HG02798 (cell line): ENCODE data around the gene KCNQ4.
A peak's percentile ranks its signal among the peaks of the same experiment; 100 is the strongest.

Experiments
- ATAC-seq: cut with Tn5 transposase; IDR thresholded peaks from one replicate; pipeline ENCODE4 v1.9.1; 2021; ENCODE audit warnings: mild to moderate bottlenecking; ENCODE audit not compliant: unreplicated experiment, poor library complexity

The KCNQ4 gene

GRCh38 chr1:40838045-40838979, 54.7 kb downstream of the KCNQ4 start:
- ATAC-seq, result no peak

GRCh38 chr1:40838980-40839942, 55.7 kb downstream of the KCNQ4 start:
- no peak for ATAC-seq

- no peak for ATAC-seq
These were observed 56.4 kb downstream of the KCNQ4 start for GRCh38 chr1:40839943-40840335.

GRCh38 chr1:40840526-40841323, 57.1 kb downstream of the KCNQ4 start:
- no peak for ATAC-seq

GRCh38 chr1:40841602-40842001, 58.0 kb downstream of the KCNQ4 start:
- no peak for ATAC-seq

GRCh38 chr1:40842207-40842606, 58.6 kb downstream of the KCNQ4 start:
- no peak for ATAC-seq

GRCh38 chr1:40842691-40843090, 59.1 kb downstream of the KCNQ4 start:
- no peak for ATAC-seq

- no peak for ATAC-seq
These were observed 60.5 kb downstream of the KCNQ4 start for GRCh38 chr1:40844079-40844478.

GRCh38 chr1:40844887-40845878, 61.6 kb downstream of the KCNQ4 start:
- ATAC-seq, result no peak

GRCh38 chr1:40845895-40846294, 62.3 kb downstream of the KCNQ4 start:
- ATAC-seq, result no peak

- ATAC-seq, result no peak
These were observed 63.6 kb downstream of the KCNQ4 start for GRCh38 chr1:40847023-40847745.

GRCh38 chr1:40848530-40849189, 65.1 kb downstream of the KCNQ4 start:
- ATAC-seq, result no peak

- peak; percentile 57 for ATAC-seq
These were observed 66.4 kb downstream of the KCNQ4 start for GRCh38 chr1:40849801-40850592.

GRCh38 chr1:40851643-40852042, 68.1 kb downstream of the KCNQ4 start:
- no peak for ATAC-seq

- no peak for ATAC-seq
These were observed 69.7 kb downstream of the KCNQ4 start for GRCh38 chr1:40853113-40853884.

- no peak for ATAC-seq
These were observed 70.2 kb downstream of the KCNQ4 start for GRCh38 chr1:40853885-40854170.

- ATAC-seq, result no peak
These were observed 71.9 kb downstream of the KCNQ4 start for GRCh38 chr1:40855513-40855912.
